Renal pelvis (tissue), 4 donors: Measurements from ENCODE around the gene CCIN. TPM values are rescaled to one million over a fixed set of nuclear protein-coding genes. Genes with fewer than 3 reads are reported as not detected.
"Not testable (repeated sequence)": the region's sequence is repeated elsewhere in the genome, so short reads cannot be mapped to it uniquely, and the experiment has no call there.

ENCODE experiments used
- DNase-seq: peaks from one replicate; pipeline ENCODE4 v3.0.0-alpha.2; 2013
- polyA plus RNA-seq, 3 donors: library from polyadenylated mRNA; unstranded; fragments of 120-200 nt; gene quantifications; one replicate each; pipeline ENCODE4 v1.2.1, GENCODE V29; 2013; ENCODE audit not compliant: insufficient read length in 3 of 3

CCIN gene
- polyA plus RNA-seq, 3 donors = 0.27 to 0.54 (median 0.29) TPM

DNA sequence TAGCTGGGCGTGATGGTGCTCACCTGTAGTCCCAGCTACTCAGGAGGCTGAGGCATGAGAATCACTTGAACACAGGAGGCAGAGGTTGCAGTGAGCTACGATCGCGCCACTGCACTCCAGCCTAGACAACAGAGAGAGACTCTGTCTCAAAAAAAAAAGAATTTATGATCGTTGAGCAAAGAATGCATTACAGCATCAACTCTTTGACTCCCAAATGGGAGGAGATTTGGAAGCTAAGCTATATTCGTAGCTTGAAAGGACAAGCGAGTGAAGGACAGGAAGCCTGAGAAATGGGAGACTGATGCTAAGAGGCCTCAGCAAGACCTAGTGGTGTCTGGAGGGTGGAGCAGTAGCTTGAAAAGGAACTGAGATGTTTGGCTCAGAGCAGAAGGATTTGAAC, 10.3 kb upstream of the CCIN start:
- no peak for DNase-seq

DNA sequence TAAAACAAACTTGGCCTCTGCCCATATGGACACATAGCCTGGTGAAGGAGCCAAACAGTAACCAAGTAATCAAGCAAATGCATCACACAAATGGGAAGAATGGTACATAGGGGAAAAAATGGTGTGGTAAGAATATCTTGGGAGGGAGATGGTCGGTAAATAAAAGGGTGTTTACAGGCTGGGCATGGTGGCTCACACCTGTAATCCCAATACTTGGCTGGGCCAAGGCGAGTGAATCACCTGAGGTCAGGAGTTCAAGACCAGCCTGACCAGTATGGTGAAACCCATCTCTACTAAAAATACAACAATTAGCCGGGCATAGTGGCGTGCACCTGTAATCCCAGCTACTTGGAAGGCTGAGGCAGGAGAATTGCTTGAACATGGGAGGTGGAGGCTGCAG, 9.7 kb upstream of the CCIN start:
- DNase-seq = not testable (repeated sequence)

DNA sequence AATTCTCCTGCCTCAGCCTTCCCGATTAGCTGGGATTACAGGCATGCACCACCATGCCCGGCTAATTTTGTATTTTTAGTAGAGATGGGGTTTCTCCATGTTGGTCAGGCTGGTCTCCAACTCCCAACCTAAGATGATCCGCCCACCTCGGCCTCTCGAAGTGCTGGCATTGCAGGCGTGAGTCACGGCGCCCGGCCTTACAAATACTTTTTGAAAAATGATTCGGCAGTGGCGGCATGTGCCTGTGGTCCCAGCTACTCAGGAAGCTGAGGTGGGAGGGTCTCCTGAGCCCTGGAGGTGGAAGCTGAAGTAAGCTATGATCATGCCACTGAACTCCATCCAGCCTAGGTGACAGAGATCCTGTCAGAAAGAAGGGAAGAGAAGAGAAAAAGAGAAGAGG, 9.1 kb upstream of the CCIN start:
- DNase-seq = not testable (repeated sequence)

DNA sequence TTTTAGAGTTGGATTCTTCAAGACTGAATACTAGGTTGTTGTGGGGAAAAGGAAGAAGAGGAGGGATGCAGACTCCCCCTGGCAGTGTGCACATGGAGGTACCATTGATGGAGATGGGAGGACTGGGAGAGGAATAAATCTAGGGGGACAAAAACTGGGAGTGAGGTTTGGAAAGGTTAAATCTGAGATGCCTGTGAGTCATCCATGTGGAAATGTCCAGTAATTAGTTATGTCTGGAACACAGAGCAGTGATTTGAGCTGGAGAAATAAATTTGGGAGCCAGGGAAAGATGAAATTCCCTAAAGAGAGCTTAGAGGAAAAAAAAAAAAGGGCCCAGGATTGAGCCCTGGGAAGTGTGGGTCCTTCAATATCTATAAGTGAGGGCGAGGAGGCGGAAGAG, 8.0 kb upstream of the CCIN start:
- no peak for DNase-seq

DNA sequence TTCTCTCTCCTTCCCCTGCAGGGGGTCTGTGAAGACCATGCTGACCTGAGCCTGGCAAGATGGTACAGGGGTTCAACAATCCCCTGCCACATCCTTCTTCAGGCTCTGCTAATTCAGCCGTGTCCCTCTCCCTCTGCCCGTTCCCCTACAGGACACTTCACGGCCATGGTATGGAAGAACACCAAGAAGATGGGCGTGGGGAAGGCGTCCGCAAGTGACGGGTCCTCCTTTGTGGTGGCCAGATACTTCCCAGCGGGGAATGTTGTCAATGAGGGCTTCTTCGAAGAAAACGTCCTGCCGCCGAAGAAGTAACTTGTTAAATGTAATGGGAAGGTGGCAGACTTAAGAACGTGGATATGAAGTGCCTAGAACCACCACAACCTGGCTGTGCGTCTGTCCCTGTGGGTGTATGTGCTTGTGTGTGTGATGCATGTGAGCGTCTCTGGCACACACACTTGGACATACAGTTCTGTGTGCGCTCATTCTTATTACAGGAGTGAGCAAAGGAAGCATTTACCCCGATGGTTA, 6.9 kb upstream of the CCIN start:
- no peak for DNase-seq

DNA sequence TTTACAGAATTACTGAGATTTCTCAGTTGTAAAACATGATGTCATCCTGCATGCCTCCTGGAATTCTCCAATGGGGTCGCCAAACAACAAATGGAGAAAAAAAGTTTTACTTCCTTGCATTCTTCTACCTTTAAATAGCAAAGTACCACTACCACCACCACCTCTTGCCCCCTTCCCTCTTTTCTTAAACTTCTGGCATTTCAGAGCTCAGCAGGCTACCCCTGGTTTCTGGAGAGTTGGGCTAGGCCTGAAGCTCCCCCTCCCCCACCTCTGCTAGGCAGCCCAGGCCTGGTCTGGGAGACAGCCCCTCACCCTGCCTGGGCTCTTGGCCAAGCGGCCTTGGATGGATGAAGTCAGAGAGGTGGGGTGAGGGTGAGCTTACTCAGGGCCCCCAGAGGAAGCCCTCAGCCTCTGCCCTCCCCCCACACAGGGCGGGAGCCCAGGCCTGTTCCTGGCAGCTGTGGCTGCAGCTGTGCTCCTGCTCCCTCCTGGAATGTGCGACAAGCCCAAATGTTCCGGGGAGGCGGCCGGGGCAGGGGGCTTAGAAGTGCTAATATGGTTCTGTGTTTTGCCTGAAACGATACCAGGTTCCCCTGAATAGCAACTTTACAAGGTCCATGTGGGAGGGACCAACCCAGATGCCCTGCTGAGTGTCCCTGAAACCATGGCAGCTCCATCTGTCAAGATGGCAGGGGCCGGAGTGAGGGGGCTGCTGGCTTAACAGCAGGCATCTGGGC, 6.0 kb upstream of the CCIN start:
- peak; percentile 89 for DNase-seq

DNA sequence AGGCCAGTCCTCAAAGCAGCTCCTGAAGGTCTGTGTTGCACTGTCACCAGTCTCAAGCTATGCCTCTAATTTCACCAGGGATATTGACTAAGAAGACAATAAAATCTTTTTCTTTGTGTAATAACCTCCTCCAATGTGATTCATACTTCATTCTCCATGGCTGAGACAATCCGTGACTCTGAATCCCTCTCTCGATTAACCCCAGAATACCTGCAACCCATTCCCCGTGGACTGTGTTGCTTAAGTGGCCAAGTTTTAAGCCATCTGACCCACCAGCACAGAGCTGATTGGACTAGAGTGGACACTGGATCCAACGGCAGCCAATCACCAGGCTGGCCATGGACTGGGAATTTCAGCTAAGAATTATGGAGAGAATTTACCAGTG, 5.4 kb upstream of the CCIN start:
- DNase-seq = no peak

DNA sequence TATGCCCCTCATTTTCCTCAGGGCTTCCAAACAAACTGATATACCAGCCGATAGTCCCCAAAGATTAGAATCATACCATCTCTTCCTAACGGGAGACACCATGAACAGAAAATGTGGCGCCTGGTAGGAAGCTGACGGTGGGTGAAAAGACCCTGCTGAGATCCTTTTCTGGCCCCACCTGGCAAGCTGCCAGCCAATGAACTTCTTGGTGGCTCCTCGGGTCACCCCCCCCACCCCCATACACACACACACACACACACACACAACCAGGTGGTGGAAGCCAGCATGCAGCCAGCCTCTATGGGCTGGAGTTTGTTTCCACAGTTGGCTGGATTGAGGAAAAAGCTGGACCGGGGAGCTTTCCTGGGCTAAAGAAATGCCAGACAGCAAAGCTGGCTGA, 4.8 kb upstream of the CCIN start:
- DNase-seq = no peak

DNA sequence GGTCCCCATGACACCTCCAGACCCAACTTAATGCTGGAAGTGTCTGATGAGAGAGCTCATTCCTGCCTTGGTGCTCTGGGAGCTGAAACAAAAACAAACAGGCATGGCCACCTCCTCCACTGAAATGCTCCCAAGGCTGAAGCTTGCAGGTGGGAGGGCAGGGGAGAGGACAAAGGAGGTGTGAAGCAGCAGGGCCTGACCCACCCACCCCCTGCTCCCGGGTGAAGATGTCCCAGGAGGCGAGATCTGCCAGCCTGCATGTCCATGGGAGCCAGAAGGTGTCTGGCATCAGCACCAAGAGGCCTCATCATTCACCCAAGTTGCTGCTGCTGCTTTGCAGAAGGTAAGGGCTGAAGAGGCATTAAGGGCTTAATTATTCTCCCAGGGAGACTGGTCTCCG, 4.2 kb upstream of the CCIN start:
- DNase-seq = no peak

DNA sequence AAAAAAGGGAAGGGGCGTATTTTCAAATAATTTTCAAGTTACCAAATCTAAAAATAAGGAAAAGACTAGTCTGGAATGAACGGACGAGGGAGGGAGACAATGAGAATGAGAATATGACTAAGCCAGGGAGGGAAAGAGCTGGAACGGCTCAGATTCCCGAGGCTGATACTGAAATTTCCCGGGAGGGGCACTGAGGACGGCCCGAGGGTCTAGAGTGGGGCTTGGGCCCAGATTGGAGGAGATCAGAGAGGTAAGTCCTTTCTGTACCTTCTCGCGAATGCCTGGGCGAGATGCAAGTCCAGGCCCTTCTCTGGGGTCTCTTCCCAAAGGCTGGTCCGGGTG, 3.4 kb upstream of the CCIN start:
- DNase-seq = no peak

DNA sequence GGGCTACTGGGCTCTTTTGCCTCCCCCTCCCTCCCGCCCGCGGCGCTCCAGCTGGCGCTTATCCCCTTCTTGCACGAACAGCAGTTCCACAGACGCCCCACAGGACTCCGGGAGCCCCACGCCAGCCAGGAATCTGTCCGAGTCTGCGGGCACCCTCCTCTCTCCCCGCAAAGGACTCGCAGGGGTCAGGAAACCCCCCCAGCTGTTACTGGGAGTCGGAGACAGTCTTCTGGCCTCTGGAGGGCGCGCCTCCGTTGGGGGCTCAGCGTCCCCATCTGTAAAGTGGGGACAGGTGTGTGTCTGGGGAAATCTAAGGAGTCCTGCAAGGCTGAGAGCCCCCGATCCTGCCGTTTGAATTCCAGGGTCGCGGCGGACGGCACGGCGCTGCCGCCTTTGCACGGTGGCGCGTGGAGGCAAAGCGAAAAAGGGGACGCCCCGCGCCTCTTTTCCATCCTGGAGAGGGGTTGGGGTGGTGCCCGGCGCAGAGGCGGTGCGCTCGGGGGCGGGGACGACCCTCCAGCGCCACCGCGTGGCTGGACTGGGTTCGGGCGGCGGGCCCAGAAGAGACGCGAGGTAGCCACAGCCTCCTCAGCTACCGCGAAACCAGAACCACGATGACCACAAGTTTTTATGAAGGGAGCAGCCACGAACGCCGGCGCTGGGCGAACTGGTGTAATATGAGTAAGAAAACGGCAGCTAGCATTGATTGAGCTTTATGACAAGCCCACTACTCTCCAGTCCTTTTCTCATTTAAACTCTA, 2.8 kb upstream of the CCIN start:
- peak; percentile 65 for DNase-seq

DNA sequence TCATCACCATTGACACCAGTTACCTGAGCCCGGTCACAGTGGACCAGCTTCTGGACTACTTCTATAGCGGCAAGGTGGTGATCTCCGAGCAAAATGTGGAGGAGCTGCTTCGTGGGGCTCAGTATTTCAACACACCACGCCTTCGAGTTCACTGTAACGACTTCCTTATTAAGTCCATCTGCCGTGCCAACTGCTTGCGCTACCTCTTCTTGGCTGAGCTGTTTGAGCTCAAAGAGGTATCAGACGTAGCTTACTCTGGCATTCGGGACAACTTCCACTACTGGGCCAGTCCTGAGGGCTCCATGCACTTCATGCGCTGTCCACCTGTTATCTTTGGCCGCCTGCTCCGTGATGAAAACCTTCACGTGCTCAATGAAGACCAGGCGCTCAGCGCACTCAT, 520 bp downstream of the CCIN start:
- no peak for DNase-seq

DNA sequence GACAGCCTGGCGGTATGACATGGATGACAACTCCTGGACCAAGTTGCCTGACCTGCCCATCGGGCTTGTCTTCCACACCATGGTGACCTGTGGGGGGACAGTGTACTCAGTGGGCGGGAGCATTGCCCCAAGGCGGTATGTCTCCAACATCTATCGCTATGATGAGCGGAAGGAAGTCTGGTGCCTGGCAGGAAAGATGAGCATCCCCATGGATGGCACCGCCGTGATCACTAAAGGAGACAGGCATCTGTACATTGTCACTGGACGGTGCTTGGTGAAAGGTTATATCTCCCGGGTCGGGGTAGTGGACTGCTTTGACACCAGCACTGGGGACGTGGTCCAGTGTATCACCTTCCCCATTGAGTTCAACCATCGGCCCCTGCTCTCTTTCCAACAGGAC, 1.3 kb downstream of the CCIN start:
- no peak for DNase-seq

DNA sequence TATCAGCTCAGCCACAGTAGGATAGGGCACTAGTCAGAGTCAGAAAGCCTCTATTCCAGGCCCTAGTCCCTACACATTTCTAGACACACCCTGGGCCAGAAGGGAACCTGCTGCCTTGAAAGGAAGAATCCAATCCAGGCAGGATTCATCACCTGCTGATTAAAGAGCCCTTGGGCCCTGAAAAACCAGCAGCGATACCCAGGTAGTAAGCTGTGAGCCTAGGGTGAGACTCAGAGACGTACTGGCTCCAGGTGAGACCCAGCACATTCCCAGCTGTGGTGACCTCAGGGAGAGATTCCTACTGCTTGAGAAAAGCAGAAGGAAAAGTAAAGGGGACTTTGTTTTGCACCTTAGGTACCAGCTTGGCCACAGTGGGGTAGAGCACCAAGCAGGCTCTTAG, 4.7 kb downstream of the CCIN start:
- DNase-seq = no peak

DNA sequence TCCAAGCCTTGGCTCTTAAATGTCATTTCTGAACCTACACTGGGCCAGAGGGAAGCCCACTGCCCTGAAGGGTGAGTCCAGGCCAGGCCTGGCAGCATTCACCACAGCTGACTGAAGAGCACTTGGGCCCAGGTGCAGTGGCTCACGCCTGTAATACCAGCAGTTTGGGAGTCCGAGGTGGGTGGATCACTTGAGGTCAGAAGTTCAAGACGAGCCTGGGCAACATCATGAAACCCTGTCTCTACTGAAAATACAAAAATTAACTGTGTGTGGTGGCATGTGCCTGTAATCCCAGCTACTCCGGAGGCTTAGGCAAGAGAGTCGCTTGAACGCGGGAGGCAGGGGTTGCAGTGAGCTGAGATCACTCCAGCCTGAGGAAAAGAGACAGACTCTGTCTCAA, 5.1 kb downstream of the CCIN start:
- DNase-seq = no peak

DNA sequence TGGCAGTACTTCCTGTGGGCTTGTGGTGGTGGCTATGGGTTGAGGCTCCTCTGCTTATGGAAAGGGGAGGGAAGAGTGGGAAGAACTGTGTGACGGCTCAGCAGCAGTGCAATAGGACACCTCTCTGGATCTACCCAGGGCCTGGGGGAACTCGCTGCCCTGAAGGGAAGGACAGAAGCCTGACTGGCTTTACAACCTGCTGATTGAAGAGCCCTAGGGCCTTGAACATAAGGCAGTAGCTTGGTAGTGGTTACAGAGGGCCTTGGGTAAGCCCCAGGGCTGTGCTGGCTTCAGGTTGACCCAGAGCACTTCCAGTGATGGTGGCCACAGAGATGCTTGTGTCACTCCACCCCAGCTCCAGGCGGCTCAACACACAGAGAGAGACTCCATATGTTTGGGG, 5.5 kb downstream of the CCIN start:
- DNase-seq = no peak

DNA sequence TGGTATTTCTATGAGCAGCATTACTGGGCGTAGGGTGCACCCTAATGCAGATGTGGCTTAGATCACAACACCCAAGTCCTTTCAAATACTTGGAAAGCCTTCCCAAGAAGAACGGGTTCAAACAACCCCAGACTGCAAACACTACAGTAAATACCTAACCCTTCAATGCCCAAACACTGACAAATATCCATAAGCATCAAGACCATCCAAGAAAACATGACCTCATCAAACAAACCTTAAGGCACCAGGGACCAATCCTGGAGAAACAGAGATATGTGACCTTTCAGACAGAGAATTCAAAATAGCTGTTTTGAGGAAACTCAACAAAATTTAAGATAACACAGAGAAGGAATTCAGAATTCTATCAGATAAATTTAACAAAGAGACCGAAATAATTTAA, 6.0 kb downstream of the CCIN start:
- DNase-seq = not testable (repeated sequence)

DNA sequence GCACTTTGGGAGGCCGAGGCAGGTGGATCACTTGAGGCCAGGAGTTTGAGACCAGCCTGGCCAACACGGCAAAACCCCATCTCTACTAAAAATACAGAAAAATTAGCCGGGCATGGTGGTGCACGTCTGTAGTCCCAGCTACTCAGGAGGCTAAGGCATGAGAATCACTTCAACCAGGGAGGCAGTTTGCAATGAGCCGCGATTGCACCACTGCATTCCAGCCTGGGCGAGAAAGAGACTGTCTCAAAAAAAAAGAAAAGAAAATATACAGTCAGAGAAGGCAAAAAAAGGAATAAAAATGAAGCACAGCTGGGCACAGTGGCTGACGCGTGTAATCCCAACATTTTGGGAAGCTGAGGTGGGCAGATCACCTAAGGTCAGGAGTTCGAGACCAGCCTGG, 7.3 kb downstream of the CCIN start:
- DNase-seq = not testable (repeated sequence)

DNA sequence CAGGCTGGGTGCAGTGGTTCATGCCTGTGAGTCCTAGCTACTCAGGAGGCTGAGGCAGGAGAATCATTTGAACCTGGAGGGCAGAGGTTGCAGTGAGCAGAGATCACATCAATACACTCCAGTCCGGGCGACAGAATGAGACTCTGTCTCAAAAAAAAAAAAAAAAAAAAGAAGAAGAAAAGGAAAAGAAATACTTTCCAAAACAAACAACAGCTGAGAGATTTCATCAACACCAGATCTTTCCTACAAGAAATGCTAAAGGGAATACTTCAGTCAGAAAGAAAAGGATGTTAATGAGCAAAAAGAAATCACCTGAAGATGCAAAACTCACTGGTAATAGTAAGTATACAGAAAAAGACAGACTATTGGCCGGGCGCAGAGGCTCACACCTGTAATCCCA, 8.4 kb downstream of the CCIN start:
- DNase-seq = no peak

DNA sequence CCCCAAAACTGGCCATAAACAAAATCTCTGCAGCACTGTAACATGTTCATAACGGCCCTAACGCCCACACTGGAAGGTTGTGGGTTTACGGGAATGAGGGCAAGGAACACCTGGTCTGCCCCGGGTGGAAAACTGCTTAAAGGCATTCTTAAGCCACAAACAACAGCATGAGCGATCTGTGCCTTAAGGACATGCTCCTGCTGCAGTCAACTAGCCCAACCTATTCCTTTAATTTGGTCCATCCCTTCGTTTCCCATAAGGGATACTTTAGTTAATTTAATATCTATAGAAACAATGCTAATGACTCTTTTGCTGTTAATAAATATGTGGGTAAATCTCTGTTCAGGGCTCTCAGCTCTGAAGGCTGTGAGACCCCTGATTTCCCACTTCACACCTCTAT, 11.1 kb downstream of the CCIN start:
- DNase-seq = not testable (repeated sequence)

DNA sequence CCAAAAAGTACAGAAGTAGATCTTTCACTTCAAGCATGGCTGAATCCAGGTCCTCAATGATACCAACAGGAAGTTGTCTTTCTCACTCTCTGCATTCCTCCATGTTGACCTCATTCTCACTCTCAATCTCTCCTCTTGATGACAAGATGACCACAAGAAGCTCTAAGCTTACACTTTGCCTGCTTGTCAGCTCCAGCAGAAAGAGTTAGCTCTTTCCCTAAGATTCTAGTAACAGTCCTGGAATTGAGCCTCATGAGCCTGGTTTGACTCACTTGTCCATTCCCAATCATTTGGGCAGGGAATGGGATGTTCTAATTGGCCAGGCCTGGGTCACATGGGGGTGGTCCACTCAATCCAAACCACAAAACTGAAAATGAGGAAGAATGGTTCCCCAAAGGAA, 18.2 kb downstream of the CCIN start:
- no peak for DNase-seq

DNA sequence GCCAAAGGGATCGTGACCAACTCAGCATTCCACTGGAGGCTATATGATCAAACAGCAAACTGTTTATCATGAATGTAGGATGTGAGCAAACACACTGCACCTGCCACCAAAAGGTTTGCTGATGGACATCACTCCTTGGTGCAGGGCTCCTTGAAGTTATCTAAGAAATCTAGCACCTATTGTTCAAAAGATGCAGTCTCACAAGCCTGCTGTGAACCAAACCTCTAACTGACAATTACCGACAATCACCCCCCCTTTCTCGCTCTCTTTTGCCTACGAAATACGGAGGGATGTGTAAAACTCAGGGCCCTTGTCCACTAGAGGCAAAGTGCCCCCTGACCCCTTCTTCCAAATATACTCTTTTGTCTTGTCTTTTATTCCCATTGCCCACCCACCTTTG, 19.0 kb downstream of the CCIN start:
- DNase-seq = no peak

DNA sequence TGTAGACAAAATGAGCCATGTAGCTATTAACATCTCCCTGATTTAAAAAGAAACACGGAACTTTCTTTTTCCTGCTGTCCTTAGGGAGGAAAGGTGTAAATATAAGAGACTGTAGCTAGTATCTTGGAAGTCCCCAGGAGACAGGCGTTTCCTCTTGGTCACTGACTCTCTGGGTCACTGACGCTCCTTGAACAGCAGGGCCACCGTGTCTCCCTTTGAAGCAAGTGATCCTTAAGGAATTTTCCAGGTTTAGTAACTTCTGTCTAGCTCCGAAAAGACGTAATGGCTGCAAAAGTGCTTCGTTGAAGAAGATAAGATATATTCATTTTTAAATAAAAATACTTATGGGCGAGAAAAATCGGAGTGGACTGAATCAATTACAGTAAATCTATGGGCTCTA, 20.8 kb downstream of the CCIN start:
- DNase-seq = no peak
